ENCODE data around the gene NIM1K.
"Not testable (repeated sequence)": the region's sequence is repeated elsewhere in the genome, so short reads cannot be mapped to it uniquely, and the experiment has no call there.

Gene NIM1K

GRCh38 chr5:43191740-43192557 is at the start of gene NIM1K:
Gene NIM1K, plus strand, starts transcription at chr5:43192225. Its CDS starts 53,551 bp downstream, at chr5:43245776.
- peak in 1 of 2 donors; percentile 13 for DNase-seq (ENCODE audit: low read depth in 2 of 2, low spot score in 1 of 2)

DNA sequence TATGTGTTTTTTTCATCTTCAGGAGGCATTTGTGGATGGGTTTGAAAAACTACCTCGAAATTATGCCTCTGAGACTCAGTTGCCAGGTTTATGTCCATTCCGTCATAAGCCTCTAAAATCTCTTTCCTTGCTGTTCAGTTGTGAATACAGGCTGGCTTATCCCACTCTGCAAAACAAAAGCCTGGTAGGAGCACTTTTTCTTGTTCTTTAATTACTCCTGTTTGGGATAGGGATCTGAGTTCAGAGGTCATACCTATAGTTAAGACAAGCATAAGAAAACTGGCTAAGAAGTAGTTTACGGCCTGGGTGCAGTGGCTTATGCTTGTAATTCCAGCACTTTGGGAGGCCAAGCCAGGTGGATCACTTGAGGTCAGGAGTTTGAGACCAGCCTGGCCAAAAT is 47.0 kb upstream of the NIM1K start:
- DNase-seq (ENCODE audit: low read depth in 2 of 2, low spot score in 1 of 2) = no peak

GRCh38 chr5:43146958-43147357 is 45.1 kb upstream of the NIM1K start:
- no peak for DNase-seq (ENCODE audit: low read depth in 2 of 2, low spot score in 1 of 2)

- no peak for DNase-seq (ENCODE audit: low read depth in 2 of 2, low spot score in 1 of 2)
Measured at GRCh38 chr5:43148417-43148816, 43.6 kb upstream of the NIM1K start.

- no peak for DNase-seq (ENCODE audit: low read depth in 2 of 2, low spot score in 1 of 2)
Measured at GRCh38 chr5:43149231-43149630, 42.8 kb upstream of the NIM1K start.

GRCh38 chr5:43150075-43150474 is 42.0 kb upstream of the NIM1K start:
- no peak for DNase-seq (ENCODE audit: low read depth in 2 of 2, low spot score in 1 of 2)

DNA sequence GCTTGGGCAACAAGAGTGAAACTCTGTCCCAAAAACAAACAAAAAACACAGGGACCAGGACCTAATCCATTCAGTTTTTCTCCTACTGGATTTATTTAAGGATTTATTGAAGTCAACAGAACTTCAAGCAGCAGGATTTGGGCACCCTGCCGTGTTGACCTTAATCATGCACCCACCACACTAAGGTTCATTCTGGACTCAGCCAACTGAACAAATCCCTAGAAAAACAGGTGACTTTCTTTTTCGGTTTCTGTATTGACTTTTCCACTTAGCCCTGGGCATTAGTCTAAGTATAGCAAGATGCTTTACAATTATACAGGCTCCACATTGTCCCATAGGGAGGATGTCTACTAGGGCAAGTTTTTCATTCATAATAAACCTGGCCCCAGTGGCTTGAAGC is 41.3 kb upstream of the NIM1K start:
- no peak for DNase-seq (ENCODE audit: low read depth in 2 of 2, low spot score in 1 of 2)

DNA sequence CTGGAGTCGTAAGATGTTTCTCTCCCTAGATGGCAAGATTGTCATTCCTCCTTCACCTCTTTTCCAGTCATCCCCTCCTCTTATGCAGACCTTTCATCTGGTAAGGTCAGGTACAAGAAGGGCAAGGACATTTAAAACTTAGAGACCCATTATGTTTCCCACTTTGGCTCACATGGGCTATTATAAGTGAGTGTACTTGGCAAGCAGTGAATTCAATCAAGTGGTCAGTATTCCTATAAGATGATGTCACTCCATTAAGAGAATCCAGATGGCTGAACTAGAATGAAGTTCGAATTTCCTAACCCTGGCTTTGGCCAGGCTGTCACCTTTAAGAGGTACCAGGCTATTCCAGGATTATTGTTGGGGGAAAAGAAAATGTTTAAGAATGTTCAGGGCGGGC is 39.1 kb upstream of the NIM1K start:
- no peak for DNase-seq (ENCODE audit: low read depth in 2 of 2, low spot score in 1 of 2)

DNA sequence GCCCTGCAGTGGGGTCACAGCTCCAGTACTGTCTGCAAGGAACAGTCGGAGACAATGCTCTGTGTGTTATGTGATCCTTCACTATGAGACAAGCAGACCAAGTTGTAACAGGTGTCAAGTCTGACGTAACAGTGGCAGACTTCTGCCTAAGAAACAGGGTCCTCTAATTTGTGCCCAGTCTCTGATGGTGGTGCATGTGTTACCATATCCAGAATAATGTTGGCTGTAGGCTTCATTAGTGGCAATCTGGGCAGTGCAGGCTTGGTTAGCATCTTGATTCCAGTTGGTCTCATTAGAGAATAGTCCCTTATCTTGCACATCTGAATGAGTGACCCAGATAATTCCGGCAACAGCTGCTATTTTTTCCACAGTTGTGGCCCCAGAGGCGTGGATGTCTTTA is 37.6 kb upstream of the NIM1K start:
- no peak for DNase-seq (ENCODE audit: low read depth in 2 of 2, low spot score in 1 of 2)

DNA sequence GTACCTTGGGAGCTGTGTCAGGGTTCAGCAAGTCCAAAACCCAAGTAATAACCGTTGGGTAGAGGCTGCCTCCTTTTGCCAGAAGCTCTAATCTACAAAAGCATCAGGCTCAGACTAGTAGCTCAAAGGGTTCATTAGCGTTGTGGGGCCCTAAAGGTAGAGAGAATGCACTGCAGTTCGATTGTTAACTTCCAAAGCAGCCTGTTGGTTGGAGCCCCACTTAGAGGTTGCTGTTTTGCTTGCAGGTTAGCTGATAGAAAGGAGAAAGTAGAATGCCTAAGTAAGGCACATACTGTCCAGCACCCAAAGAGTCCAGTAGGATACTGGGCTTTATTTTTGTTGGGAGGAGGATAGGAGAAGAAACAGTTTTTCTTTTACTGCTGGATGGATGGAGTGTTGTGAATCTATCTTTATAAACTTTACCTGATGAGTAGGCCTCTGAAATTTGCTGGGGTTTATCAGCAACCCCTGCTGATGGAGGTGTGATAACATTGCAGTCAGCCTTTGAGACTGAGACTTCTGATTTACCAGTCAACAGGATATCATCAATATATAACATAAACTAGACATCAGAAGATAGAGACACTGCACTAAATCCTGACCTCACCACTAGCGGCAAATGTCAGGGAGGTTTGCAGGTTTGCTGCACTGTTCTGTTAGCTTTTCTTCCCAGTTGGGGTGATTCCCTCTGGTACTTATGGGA is 36.5 kb upstream of the NIM1K start:
- DNase-seq (ENCODE audit: low read depth in 2 of 2, low spot score in 1 of 2) = no peak

DNA sequence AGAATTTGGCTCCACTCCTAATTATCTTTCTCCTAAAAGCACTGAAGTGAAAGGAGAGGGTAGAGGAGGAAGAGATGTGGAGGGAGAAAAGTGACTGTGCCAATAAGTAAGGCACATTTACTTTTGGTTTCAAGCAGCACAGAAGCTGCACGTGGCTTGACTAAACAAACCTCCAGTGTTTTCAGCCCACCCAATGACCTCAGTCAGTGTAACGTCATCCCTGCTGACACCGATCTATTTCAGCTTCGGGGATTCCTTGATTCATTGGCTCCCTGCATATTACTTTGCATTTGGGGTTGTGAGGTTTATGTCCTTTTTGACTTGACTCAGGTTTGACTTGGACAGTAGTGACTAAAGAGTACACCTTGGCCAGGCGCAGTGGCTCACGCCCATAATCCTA is 35.6 kb upstream of the NIM1K start:
- DNase-seq (ENCODE audit: low read depth in 2 of 2, low spot score in 1 of 2) = no peak

GRCh38 chr5:43157068-43157467 is 35.0 kb upstream of the NIM1K start:
- no peak for DNase-seq (ENCODE audit: low read depth in 2 of 2, low spot score in 1 of 2)

- no peak for DNase-seq (ENCODE audit: low read depth in 2 of 2, low spot score in 1 of 2)
Measured at GRCh38 chr5:43161244-43161643, 30.8 kb upstream of the NIM1K start.

DNA sequence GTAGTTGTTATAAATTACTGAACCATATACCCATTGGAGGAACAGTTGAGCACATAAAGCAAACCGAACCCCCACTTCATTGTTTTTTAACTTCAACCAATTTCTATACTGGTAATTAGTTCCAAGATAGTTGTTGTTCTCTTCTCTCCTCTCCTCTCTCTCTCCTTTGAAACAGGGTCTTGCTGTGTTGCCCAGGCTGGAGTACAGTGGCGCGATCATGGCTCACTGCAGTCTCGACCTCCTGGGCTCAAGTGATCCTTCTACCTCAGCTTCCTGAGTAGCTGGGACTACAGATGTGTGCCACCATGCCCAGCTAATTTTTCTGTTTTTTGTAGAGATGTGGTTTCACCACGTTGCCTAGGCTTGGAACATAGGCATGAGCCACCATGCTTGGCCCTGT is 27.2 kb upstream of the NIM1K start:
- DNase-seq (ENCODE audit: low read depth in 2 of 2, low spot score in 1 of 2) = not testable (repeated sequence)

- DNase-seq (ENCODE audit: low read depth in 2 of 2, low spot score in 1 of 2) = no peak
Measured at GRCh38 chr5:43165323-43165722, 26.7 kb upstream of the NIM1K start.

DNA sequence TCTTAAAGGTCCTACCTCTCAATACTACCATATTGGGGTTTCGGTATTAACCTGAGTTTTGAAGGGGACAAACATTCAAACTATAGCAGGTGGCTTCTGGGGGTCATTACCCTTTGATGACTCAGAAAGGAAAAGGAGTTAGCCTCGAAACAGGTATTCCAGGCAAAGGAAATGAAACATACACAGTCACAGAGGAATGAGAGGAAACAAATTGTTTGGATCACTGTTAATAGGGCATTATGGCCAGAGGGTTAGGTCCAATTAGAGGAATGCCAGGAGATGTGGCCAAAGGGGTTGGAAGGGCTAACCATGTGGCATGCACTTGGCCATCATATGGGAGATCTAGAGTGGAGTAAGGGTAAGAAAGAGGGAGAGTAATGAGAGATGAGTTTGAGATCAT is 23.9 kb upstream of the NIM1K start:
- no peak for DNase-seq (ENCODE audit: low read depth in 2 of 2, low spot score in 1 of 2)

DNA sequence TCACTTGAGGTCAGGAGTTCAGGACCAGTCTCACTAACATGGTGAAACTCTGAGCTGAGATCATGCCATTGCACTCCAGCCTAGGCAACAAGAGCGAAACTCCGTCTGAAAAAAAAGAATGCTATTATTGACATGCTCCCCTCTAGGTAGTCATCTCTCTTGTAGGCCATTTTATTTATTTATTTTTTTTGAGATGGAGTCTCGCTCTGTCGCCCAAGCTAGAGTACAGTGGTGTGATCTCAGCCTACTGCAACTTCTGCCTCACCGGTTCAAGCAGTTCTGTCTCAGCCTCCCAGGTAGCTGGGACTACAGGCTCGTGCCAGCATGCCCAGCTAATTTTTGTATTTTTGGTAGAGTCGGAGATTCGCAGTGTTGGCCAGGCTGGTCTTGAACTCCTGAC is 20.6 kb upstream of the NIM1K start:
- no peak for DNase-seq (ENCODE audit: low read depth in 2 of 2, low spot score in 1 of 2)

- DNase-seq (ENCODE audit: low read depth in 2 of 2, low spot score in 1 of 2) = no peak
Measured at GRCh38 chr5:43171926-43172325, 20.1 kb upstream of the NIM1K start.

DNA sequence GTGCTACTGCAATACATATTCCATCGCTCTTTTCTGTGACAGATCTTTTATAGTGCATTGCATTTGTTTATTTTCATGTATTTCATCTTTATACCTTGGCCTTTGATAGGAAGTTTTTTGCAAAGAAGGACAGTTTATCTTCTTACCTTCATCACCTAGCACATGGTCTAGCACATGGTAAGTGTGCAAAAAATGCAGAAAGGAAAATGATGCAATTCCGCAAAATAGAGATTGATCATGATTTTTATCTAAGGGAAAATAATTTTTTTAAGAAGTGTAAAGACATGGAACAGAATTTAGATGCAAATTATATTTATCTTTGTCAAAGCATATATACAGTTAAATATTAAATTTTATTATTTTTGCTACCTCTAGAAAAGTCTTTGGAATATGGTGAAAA is 19.2 kb upstream of the NIM1K start:
- no peak for DNase-seq (ENCODE audit: low read depth in 2 of 2, low spot score in 1 of 2)

DNA sequence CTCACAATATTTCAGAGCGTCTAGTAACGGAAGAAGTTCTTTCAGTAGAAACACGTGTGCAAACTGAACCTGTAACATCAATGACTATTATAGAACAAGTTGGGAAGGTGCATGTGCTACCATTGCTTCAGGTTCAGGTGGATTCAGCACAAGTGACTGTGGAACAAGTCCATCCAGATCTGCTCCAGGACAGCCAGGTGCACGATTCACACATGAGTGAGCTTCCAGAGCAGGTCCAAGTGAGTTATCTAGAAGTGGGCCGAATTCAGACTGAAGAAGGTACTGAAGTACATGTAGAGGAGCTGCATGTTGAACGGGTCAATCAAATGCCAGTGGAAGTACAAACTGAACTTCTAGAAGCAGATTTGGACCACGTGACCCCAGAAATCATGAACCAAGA is 17.4 kb upstream of the NIM1K start:
- no peak for DNase-seq (ENCODE audit: low read depth in 2 of 2, low spot score in 1 of 2)

GRCh38 chr5:43179836-43180235 is 12.2 kb upstream of the NIM1K start:
- no peak for DNase-seq (ENCODE audit: low read depth in 2 of 2, low spot score in 1 of 2)

GRCh38 chr5:43182421-43182820 is 9.6 kb upstream of the NIM1K start:
- no peak for DNase-seq (ENCODE audit: low read depth in 2 of 2, low spot score in 1 of 2)

GRCh38 chr5:43183101-43183500 is 8.9 kb upstream of the NIM1K start:
- not testable (repeated sequence) for DNase-seq (ENCODE audit: low read depth in 2 of 2, low spot score in 1 of 2)

Data from stimulated activated CD8-positive, alpha-beta memory T cell treated with anti-CD3 and anti-CD28 coated beads, Interleukin-4, amount 100 ng/mL, for 1 hour (primary cell).